H9 (cell line): Measurements from ENCODE around the gene ZSWIM2. TPM values are rescaled to one million over a fixed set of nuclear protein-coding genes. Genes with fewer than 3 reads are reported as not detected.

Source experiments
- DNase-seq: peaks from one replicate; pipeline ENCODE4 v3.0.0-alpha.2; 2017
- H2AFZ ChIP-seq: one replicate; pipeline ENCODE4 v1.6.1; 2013; ENCODE audit warnings: mild to moderate bottlenecking, low read length, control low read depth, moderate library complexity
- H2AK5ac ChIP-seq: 2 replicates; pipeline ENCODE4 v1.6.1; 2013; ENCODE audit warnings: low read length, control low read depth, mixed read lengths; ENCODE audit not compliant: insufficient read length
- H2BK120ac ChIP-seq: one replicate; pipeline ENCODE4 v1.6.1; 2013; ENCODE audit warnings: low read depth, mild to moderate bottlenecking, low read length, control low read depth, inconsistent platforms; ENCODE audit not compliant: poor library complexity, severe bottlenecking
- H2BK12ac ChIP-seq: 2 replicates; pipeline ENCODE4 v1.6.1; 2013; ENCODE audit warnings: low read length, control low read depth, mixed read lengths, low read depth; ENCODE audit not compliant: insufficient read length
- H2BK15ac ChIP-seq: 2 replicates; pipeline ENCODE4 v1.6.1; 2013; ENCODE audit warnings: low read depth, low read length, control low read depth
- H2BK20ac ChIP-seq: one replicate; pipeline ENCODE4 v1.6.1; 2013; ENCODE audit warnings: low read depth, mild to moderate bottlenecking, low read length, control low read depth, inconsistent platforms; ENCODE audit not compliant: poor library complexity, severe bottlenecking
- H2BK5ac ChIP-seq: 2 replicates; pipeline ENCODE4 v1.6.1; 2013; ENCODE audit warnings: low read length, control low read depth, mixed read lengths; ENCODE audit not compliant: insufficient read length
- H3K14ac ChIP-seq: 2 replicates; pipeline ENCODE4 v1.6.1; 2013; ENCODE audit warnings: low read length, control low read depth; ENCODE audit not compliant: insufficient read depth
- H3K18ac ChIP-seq: 2 replicates; pipeline ENCODE4 v1.6.1; 2013; ENCODE audit warnings: low read depth, mild to moderate bottlenecking, mixed read lengths, low read length, control low read depth; ENCODE audit not compliant: insufficient read length
- H3K23ac ChIP-seq: 2 replicates; pipeline ENCODE4 v1.6.1; 2013; ENCODE audit warnings: low read length, control low read depth, mixed read lengths, low read depth; ENCODE audit not compliant: insufficient read length
- H3K23me2 ChIP-seq: 2 replicates; pipeline ENCODE4 v1.6.1; 2013; ENCODE audit warnings: low read depth, mild to moderate bottlenecking, mixed read lengths, low read length, control low read depth; ENCODE audit not compliant: insufficient read length, poor library complexity, severe bottlenecking
- H3K27ac ChIP-seq: 2 replicates; pipeline ENCODE4 v1.5.1; 2013; ENCODE audit warnings: low read length, control low read depth, mixed read lengths, low read depth; ENCODE audit not compliant: insufficient read length
- H3K27me3 ChIP-seq: 2 replicates; pipeline ENCODE4 v1.6.1; 2013; ENCODE audit warnings: low read length, control low read depth, inconsistent platforms; ENCODE audit not compliant: insufficient read depth
- H3K4ac ChIP-seq: 2 replicates; pipeline ENCODE4 v1.6.1; 2013; ENCODE audit warnings: low read depth, mild to moderate bottlenecking, control low read depth, inconsistent platforms, low read length, moderate library complexity
- H3K4me1 ChIP-seq: 2 replicates; pipeline ENCODE4 v1.6.1; 2013; ENCODE audit warnings: low read length, control low read depth, inconsistent platforms; ENCODE audit not compliant: insufficient read depth
- H3K4me2 ChIP-seq: 2 replicates; pipeline ENCODE4 v1.6.1; 2013; ENCODE audit warnings: low read length, control low read depth, mixed read lengths; ENCODE audit not compliant: insufficient read length, insufficient read depth
- H3K56ac ChIP-seq: 2 replicates; pipeline ENCODE4 v1.6.1; 2013; ENCODE audit warnings: low read depth, mild to moderate bottlenecking, mixed read lengths, low read length, control low read depth; ENCODE audit not compliant: insufficient read length
- H3K79me1 ChIP-seq: 2 replicates; pipeline ENCODE4 v1.6.1; 2013; ENCODE audit warnings: low read depth, mild to moderate bottlenecking, moderate library complexity, low read length, control low read depth, inconsistent platforms; ENCODE audit not compliant: insufficient read depth, poor library complexity, severe bottlenecking
- H3K79me2 ChIP-seq: 2 replicates; pipeline ENCODE4 v1.6.1; 2013; ENCODE audit warnings: low read length, control low read depth, inconsistent platforms; ENCODE audit not compliant: insufficient read depth
- H3K9ac ChIP-seq: 2 replicates; pipeline ENCODE4 v1.6.1; 2013; ENCODE audit warnings: low read length, control low read depth, mixed read lengths; ENCODE audit not compliant: insufficient read length; ENCODE audit errors: extremely low read depth
- H3K9me3 ChIP-seq: one replicate; pipeline ENCODE4 v1.6.1; 2013; ENCODE audit warnings: low read depth, low read length, inconsistent platforms; ENCODE audit not compliant: control insufficient read depth
- H3T11ph ChIP-seq: one replicate; pipeline ENCODE4 v1.6.1; 2013; ENCODE audit warnings: mild to moderate bottlenecking, low read length, control low read depth, inconsistent platforms
- H4K20me1 ChIP-seq: one replicate; pipeline ENCODE4 v1.6.1; 2013; ENCODE audit not compliant: control insufficient read depth, insufficient read length, insufficient read depth
- H4K5ac ChIP-seq: 2 replicates; pipeline ENCODE4 v1.6.1; 2013; ENCODE audit warnings: low read depth, mild to moderate bottlenecking, mixed read lengths, low read length, control low read depth; ENCODE audit not compliant: insufficient read length
- H4K8ac ChIP-seq: replicated peaks from 2 replicates; pipeline ENCODE4 v1.6.1; 2013; ENCODE audit warnings: low read length, control low read depth, mixed read lengths, low read depth; ENCODE audit not compliant: insufficient read length
- H4K91ac ChIP-seq: 2 replicates; pipeline ENCODE4 v1.6.1; 2013; ENCODE audit warnings: low read depth, mild to moderate bottlenecking, moderate library complexity, mixed read lengths, low read length, control low read depth; ENCODE audit not compliant: insufficient read length
- H3K27ac Mint-ChIP-seq, 3 experiments: 2 replicates in 2 of 3; 3 replicates in 1 of 3; pipeline ENCODE4 v1.8.0; 2020 to 2021; ENCODE audit warnings: mixed read lengths in 3 of 3, mild to moderate bottlenecking in 1 of 3, moderate library complexity in 1 of 3
- H3K27me3 Mint-ChIP-seq: 2 replicates; pipeline ENCODE4 v1.8.0; 2021; ENCODE audit warnings: low read depth, mild to moderate bottlenecking, moderate library complexity, mixed read lengths
- H3K36me3 Mint-ChIP-seq, 3 experiments: 2 replicates in 2 of 3; 3 replicates in 1 of 3; pipeline ENCODE4 v1.8.0; 2020 to 2021; ENCODE audit warnings: low read depth in 3 of 3, mixed read lengths in 3 of 3; ENCODE audit not compliant: insufficient read depth in 1 of 3
- H3K4me1 Mint-ChIP-seq, 2 experiments: 2 replicates each; pipeline ENCODE4 v1.8.0; 2020; ENCODE audit warnings: mixed read lengths in 2 of 2
- H3K4me3 Mint-ChIP-seq, 2 experiments: 2 replicates in 1 of 2; 3 replicates in 1 of 2; pipeline ENCODE4 v1.8.0; 2020 to 2021; ENCODE audit warnings: mild to moderate bottlenecking in 2 of 2, mixed read lengths in 2 of 2, moderate library complexity in 1 of 2
- H3K9me3 Mint-ChIP-seq, 2 experiments: 2 replicates in 1 of 2; 3 replicates in 1 of 2; pipeline ENCODE4 v1.8.0; 2020; ENCODE audit warnings: mild to moderate bottlenecking in 2 of 2, mixed read lengths in 2 of 2, moderate library complexity in 1 of 2
- CTCF ChIP-seq: fragments of 200-600 bp; sonication (generic); conservative IDR thresholded peaks from 3 replicates; pipeline ENCODE4 v1.8.0; 2021; ENCODE audit warnings: antibody characterized with exemption, mild to moderate bottlenecking
- WGBS: extraction: QIAGEN DNeasy Blood & Tissue Kit; methylation state at CpG from one replicate; pipeline ENCODE4 v1.1.7; 2013; ENCODE audit warnings: missing lambda C conversion rate, low lambda C conversion rate, mixed read lengths; ENCODE audit not compliant: insufficient read length; ENCODE audit errors: extremely low coverage; 5-methylcytosine and 5-hydroxymethylcytosine counted together
- total RNA-seq: library from RNA; stranded (reverse); gene quantifications from 2 replicates; pipeline ENCODE4 v1.2.1, GENCODE V29; 2021

The ZSWIM2 gene
- total RNA-seq, 1 experiment from 2014 or later = not detected

DNA sequence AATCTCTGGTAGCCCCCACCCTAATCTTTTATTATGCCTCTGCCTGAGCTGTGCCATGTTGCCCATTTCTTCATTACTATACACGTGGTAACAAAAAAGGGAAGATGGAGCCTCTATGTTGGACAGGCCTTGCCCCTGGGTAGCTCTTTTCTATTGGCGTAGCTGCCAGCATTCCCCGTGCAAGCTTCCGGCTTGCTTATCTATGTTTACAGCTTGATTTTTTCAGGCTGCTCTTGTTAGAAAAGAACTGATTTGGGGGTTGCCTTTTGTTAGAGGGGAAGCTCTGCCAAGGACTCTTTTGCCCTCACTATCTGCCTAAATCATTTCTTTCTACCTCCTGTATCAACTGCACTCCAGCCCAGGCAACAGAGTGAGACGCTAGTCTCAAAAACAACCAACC lies 45.5 kb upstream of the ZSWIM2 start:
- no peak overlapping the region for H3K18ac ChIP-seq
- no peak overlapping the region for H2BK120ac ChIP-seq
- H3K4ac ChIP-seq = no peak overlapping the region
- no peaks in the 10 kb centered on the region for H3K23me2 ChIP-seq
- H3K56ac ChIP-seq = no peak overlapping the region
- no peak overlapping the region for H3K9ac ChIP-seq
- H3T11ph ChIP-seq = no peak overlapping the region
- no peak for DNase-seq
- no peaks in the 10 kb centered on the region for H3K27me3 ChIP-seq
- Mint-ChIP-seq H3K27me3 (no peaks in the 10 kb centered on the region), H3K4me1 (peaks cover 0 to 4% of the 10 kb centered on the region in 2 experiments; a peak in 1 of 4 replicates), H3K27ac (no peak overlapping the region; a peak in 1 of 7 replicates), H3K36me3 (no peaks in the 10 kb centered on the region; a peak in 2 of 7 replicates), H3K4me3 (no peak overlapping the region), H3K9me3 (peaks cover 4 to 7% of the 10 kb centered on the region in 2 experiments; a peak in 1 of 5 replicates)
- no peak overlapping the region for H3K14ac ChIP-seq
- H3K4me2 ChIP-seq = no peak overlapping the region
- no peak overlapping the region for H3K27ac ChIP-seq
- H3K23ac ChIP-seq = no peak overlapping the region
- H2AK5ac ChIP-seq = no peak overlapping the region
- no peak overlapping the region for H2BK12ac ChIP-seq
- H4K20me1 ChIP-seq = no peaks in the 10 kb centered on the region
- no peak overlapping the region for H2BK20ac ChIP-seq
- no peak overlapping the region for H2AFZ ChIP-seq
- H3K4me1 ChIP-seq = no peaks in the 10 kb centered on the region
- no peak overlapping the region for H2BK5ac ChIP-seq
- no peak overlapping the region for H4K5ac ChIP-seq
- no peak for TF ChIP-seq CTCF
- H3K79me1 ChIP-seq = no peaks in the 10 kb centered on the region
- H4K8ac ChIP-seq = no peak overlapping the region
- no peak overlapping the region for H4K91ac ChIP-seq
- H3K9me3 ChIP-seq = no peaks in the 10 kb centered on the region
- no peaks in the 10 kb centered on the region for H3K79me2 ChIP-seq
- no peak overlapping the region for H2BK15ac ChIP-seq
- WGBS = no CpG with 5 or more reads among the region's 5 CpGs
